HepG2 (cell line): ENCODE results near the gene TMEM50B. TPM values are rescaled to one million over a fixed set of nuclear protein-coding genes. Genes with fewer than 3 reads are reported as not detected.

Experiments
- ATAC-seq: fragments of 200-7000 bp; cut with Tn5 transposase; 3 replicates; pipeline ENCODE4 v1.9.1; 2020; ENCODE audit warnings: mild to moderate bottlenecking, moderate library complexity
- BruUV-seq: library from RNA; stranded (reverse); fragments of 400-500 nt; replicated peaks from 2 replicates; lab custom pipeline; 2021; lab: Mats Ljungman, UMichigan
- CTCF ChIA-PET: fragments of 300-600 bp; formaldehyde crosslinking; extraction: SDS; loops from one replicate; lab custom pipeline; 2021; ENCODE audit warnings: low total read pairs, inconsistent platforms, low intra/inter-chr PET ratio; lab: Yijun Ruan, JAX
- POLR2A ChIA-PET: fragments of 350-600 bp; sonication (Branson Sonifier 250); formaldehyde crosslinking; loops from one replicate; lab custom pipeline; 2020; ENCODE audit warnings: antibody characterized with exemption, inconsistent platforms; lab: Yijun Ruan, JAX
- DNase-seq: peaks from one replicate; pipeline ENCODE4 v3.0.0-alpha.2; 2015; ENCODE audit warnings: low spot score
- FAIRE-seq: peaks from 3 replicates; lab custom pipeline; 2011; peaks lifted over from hg19 to GRCh38; lab: Jason Lieb, UNC
- H2AFZ ChIP-seq: one replicate; pipeline ENCODE4 v1.6.1; 2011; ENCODE audit warnings: low read length, inconsistent platforms
- H3K27ac ChIP-seq: fragments of 300-600 bp; 3 replicates; pipeline ENCODE4 v1.8.0; 2011; ENCODE audit warnings: mixed run types, mild to moderate bottlenecking, mixed read lengths, low read length, inconsistent platforms; ENCODE audit not compliant: insufficient read depth; ENCODE audit errors: extremely low read length
- H3K27me3 ChIP-seq, 2 experiments: fragments of 200-600 bp in 1 of 2; 2 replicates in 1 of 2; 3 replicates in 1 of 2; pipeline versions ENCODE4 v1.6.0 to v1.8.0; 2011; ENCODE audit warnings: low read length in 2 of 2, mild to moderate bottlenecking in 2 of 2, moderate library complexity in 2 of 2, inconsistent platforms in 1 of 2; ENCODE audit not compliant: insufficient read depth in 2 of 2, control insufficient read depth in 1 of 2
- H3K36me3 ChIP-seq, 2 experiments: fragments of 200-600 bp in 1 of 2; replicated peaks in 1 of 2; 2 replicates in 1 of 2; 3 replicates in 1 of 2; pipeline versions ENCODE4 v1.5.1 to v1.8.0; 2011; ENCODE audit warnings: low read length in 2 of 2, inconsistent platforms in 1 of 2; ENCODE audit not compliant: insufficient read depth in 2 of 2, control insufficient read depth in 1 of 2
- H3K4me1 ChIP-seq: 2 replicates; pipeline ENCODE4 v1.5.1; 2012; ENCODE audit warnings: low read length, inconsistent platforms; ENCODE audit not compliant: insufficient read depth
- H3K4me2 ChIP-seq: 2 replicates; pipeline ENCODE4 v1.6.0; 2011; ENCODE audit warnings: low read depth, low read length, inconsistent platforms
- H3K4me3 ChIP-seq, 3 experiments: fragments of 200-600 bp in 1 of 3; sonication (generic), shearing (Covaris generic) in 1 of 3; replicated peaks in 1 of 3; 2 replicates each; pipeline ENCODE4 v1.5.1; 2011 to 2016; ENCODE audit warnings: low read length in 3 of 3, inconsistent platforms in 2 of 3, low read depth in 2 of 3, mild to moderate bottlenecking in 2 of 3, control low read depth in 1 of 3, mixed read lengths in 1 of 3; ENCODE audit not compliant: insufficient read depth in 1 of 3
- H3K79me2 ChIP-seq: one replicate; pipeline ENCODE4 v1.6.1; 2011; ENCODE audit warnings: low read length, inconsistent platforms; ENCODE audit not compliant: insufficient read depth
- H3K9ac ChIP-seq: 2 replicates; pipeline ENCODE4 v1.6.0; 2011; ENCODE audit warnings: mild to moderate bottlenecking, low read depth, low read length, inconsistent platforms; ENCODE audit not compliant: insufficient read depth
- H3K9me3 ChIP-seq: 2 replicates; pipeline ENCODE4 v1.5.1; 2012; ENCODE audit warnings: mild to moderate bottlenecking, low read length
- H4K20me1 ChIP-seq: 2 replicates; pipeline ENCODE4 v1.6.0; 2011; ENCODE audit warnings: inconsistent platforms, mild to moderate bottlenecking, low read length, moderate library complexity; ENCODE audit not compliant: insufficient read depth
- BCL6 ChIP-seq: IDR thresholded peaks from 2 replicates; pipeline ENCODE4 v1.6.1; 2016; ENCODE audit warnings: missing genetic modification reagents, missing compliant biosample characterization
- MATR3 ChIP-seq: sonication (generic); formaldehyde crosslinking; IDR thresholded peaks from 2 replicates; pipeline ENCODE4 v1.4.0; 2020; ENCODE audit warnings: missing genetic modification reagents
- WGBS: methylation state at CpG from one replicate; pipeline ENCODE4 v1.1.6; 2017; ENCODE audit warnings: low lambda C conversion rate; 5-methylcytosine and 5-hydroxymethylcytosine counted together
- in situ Hi-C: cut with HindIII; loops from 2 replicates; pipeline ENCODE4 v1.10.0; 2017; ENCODE audit warnings: low pct_unique_long_range_greater_than_20kb; ENCODE audit not compliant: extremely low pct_ligation_motif_present
- intact Hi-C: fragments of 100-400 bp; cut with micrococcal nuclease; formaldehyde crosslinking; loops from one replicate; pipeline ENCODE4 v1.10.0; 2022; ENCODE audit not compliant: unreplicated experiment
- polyA plus RNA-seq, 8 experiments: library from polyadenylated mRNA; depleted of rRNA in 3 of 8; stranded (reverse) in 7 of 8; unstranded in 1 of 8; fragments of >200 nt; fragmentation: Illumina TruSeq in 4 of 8; extraction: Trizol in 4 of 8; gene quantifications; 2 replicates each; pipeline versions ENCODE4 v1.2.1 to v1.2.3, GENCODE V29; 2011 to 2016; ENCODE audit warnings: low read depth in 4 of 8, missing spikeins in 1 of 8, mixed read lengths in 1 of 8; ENCODE audit not compliant: insufficient read depth in 1 of 8
- total RNA-seq, 5 experiments: library from RNA; depleted of rRNA; stranded (reverse); fragments of >200 nt; fragmentation: Illumina TruSeq; extraction: Trizol; gene quantifications; 2 replicates each; pipeline ENCODE4 v1.2.3, GENCODE V29; 2016; ENCODE audit warnings: low read depth in 1 of 5
- TF ChIP-seq, protein P1 (sequence below), 2 experiments: sonication (generic) in 1 of 2; formaldehyde crosslinking in 1 of 2; IDR thresholded peaks; 2 replicates each; pipeline versions ENCODE4 v1.6.1 to v1.9.0; 2014 to 2022; ENCODE audit warnings: antibody characterized with exemption in 1 of 2, borderline replicate concordance in 1 of 2, inconsistent platforms in 1 of 2, low read depth in 1 of 2, missing genetic modification reagents in 1 of 2
- TF ChIP-seq, protein P2 (sequence below): sonication (generic); formaldehyde crosslinking; IDR thresholded peaks from 2 replicates; pipeline ENCODE4 v1.8.1; 2023; ENCODE audit warnings: missing genetic modification reagents, mild to moderate bottlenecking, borderline replicate concordance

Gene TMEM50B
- total and polyA plus RNA-seq, 2 of the 13 experiments (the other 11 are each of a cell fraction or from before 2014, with no cell fraction given), result 29.9 to 46.3 TPM

DNA sequence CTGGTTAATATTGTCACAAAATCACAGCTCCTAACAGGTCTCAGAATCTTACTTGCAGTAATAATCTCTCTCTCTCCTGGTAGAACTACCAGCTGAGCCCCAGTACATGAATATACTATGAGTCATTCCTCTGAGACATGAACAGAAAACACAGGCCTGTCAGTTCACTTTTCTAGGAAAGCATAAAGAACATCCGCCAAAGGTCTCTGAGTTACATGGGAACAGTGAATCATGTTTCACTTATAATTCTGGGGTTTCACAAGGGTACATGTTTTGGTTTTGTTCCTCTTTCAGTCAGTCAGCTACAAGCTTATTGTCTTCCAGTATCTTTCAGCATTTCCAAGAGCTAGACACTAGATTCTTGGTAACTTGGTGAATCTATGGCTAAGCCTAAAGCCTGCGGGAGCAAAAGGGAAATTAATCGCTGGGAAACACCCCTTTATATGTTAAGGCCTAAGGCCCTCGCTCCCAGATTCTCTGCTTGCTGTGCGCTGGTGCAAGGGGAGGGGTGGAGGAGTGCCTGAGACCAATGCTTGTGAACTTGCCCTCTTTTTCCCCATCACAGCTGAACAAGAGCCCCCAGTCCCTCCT is 44.9 kb downstream of the TMEM50B start (continued):
- TF ChIP-seq, protein P1, sequence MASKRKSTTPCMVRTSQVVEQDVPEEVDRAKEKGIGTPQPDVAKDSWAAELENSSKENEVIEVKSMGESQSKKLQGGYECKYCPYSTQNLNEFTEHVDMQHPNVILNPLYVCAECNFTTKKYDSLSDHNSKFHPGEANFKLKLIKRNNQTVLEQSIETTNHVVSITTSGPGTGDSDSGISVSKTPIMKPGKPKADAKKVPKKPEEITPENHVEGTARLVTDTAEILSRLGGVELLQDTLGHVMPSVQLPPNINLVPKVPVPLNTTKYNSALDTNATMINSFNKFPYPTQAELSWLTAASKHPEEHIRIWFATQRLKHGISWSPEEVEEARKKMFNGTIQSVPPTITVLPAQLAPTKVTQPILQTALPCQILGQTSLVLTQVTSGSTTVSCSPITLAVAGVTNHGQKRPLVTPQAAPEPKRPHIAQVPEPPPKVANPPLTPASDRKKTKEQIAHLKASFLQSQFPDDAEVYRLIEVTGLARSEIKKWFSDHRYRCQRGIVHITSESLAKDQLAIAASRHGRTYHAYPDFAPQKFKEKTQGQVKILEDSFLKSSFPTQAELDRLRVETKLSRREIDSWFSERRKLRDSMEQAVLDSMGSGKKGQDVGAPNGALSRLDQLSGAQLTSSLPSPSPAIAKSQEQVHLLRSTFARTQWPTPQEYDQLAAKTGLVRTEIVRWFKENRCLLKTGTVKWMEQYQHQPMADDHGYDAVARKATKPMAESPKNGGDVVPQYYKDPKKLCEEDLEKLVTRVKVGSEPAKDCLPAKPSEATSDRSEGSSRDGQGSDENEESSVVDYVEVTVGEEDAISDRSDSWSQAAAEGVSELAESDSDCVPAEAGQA (IDR thresholded peaks at IDR 0.05; ENCODE audit: low read depth), result no peak
- TF ChIP-seq, protein P1 (CRISPR knock-in tag; IDR thresholded peaks at IDR 0.05; ENCODE audit: borderline replicate concordance), result no peak
- TF ChIP-seq, protein P2, sequence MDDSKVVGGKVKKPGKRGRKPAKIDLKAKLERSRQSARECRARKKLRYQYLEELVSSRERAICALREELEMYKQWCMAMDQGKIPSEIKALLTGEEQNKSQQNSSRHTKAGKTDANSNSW (CRISPR knock-in tag), result no peak

DNA sequence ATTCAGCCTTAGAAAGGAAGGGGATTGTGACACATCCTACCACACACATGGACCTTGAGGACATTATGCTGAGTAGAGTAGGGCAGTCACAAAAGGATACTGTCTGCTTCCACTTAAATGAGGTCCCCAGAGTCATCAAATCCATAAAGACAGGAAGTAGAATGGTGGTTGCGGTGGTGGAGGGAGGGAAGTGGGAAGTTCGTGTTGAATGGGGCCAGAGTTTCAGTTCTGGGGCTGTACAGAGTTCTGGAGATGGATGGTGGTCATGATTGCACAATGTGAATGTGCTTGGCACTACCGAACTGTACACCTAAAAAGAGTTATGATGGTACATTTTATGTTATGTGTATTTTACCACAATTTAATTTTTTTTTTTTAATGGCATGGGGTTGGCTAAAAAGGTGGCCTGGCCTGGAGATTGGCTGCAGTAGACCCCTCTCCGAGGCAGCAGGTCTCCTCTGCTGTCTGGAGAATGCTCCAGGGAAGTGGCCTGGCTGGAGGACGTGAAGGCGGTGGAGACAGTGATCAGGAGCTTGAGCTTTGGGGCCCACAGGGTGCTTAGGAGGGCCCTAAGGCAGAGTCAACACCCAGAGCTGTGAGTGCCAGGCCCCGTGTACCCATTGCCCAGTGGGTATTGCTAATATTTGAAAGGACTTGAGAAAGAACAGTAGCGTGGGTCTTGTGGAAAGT is 46.2 kb downstream of the TMEM50B start:
- ChIA-PET CTCF (no interaction called here), POLR2A (no interaction called here)

More for the DNA sequence above, 46.2 kb downstream of the TMEM50B start:
- DNase-seq, result no peak
- H3K9me3 ChIP-seq, result no peaks in the 10 kb centered on the region
- 99% methylated on average over 8 of the region's 8 CpGs for WGBS
- no peak for ATAC-seq
- no peak overlapping the region for H2AFZ ChIP-seq
- no peaks in the 10 kb centered on the region for H4K20me1 ChIP-seq
- H3K27me3 ChIP-seq, result no peaks in the 10 kb centered on the region
- H3K4me1 ChIP-seq, result no peaks in the 10 kb centered on the region
- FAIRE-seq, result no peak
- in situ Hi-C loops (no loop called here), intact Hi-C loops (no loop called here)
- H3K4me2 ChIP-seq, result no peak overlapping the region
- H3K36me3 ChIP-seq, result peaks cover 25 to 73% of the 10 kb centered on the region in 2 experiments
- no peaks in the 10 kb centered on the region for H3K79me2 ChIP-seq
- no peak overlapping the region for H3K4me3 ChIP-seq
- no peak overlapping the region for H3K27ac ChIP-seq
- TF ChIP-seq BCL6 (no peak), MATR3 (CRISPR knock-in tag) (no peak)
- TF ChIP-seq, all 625 proteins: peak for 0
- no peak overlapping the region for H3K9ac ChIP-seq
- BruUV-seq, result no TSS peak
